ENCODE results near the gene FOXA3. TPM values are rescaled to one million over a fixed set of nuclear protein-coding genes. Genes with fewer than 3 reads are reported as not detected.

Gene FOXA3
- total RNA-seq, 1 donor from 2014 or later = 1.0 TPM

- peaks cover 3% of the 10 kb centered on the region for H3K4me1 Mint-ChIP-seq (ENCODE audit: low read depth, unreplicated experiment)
- no peak for DNase-seq
- peaks cover 8% of the 10 kb centered on the region for H3K27me3 Mint-ChIP-seq (ENCODE audit: unreplicated experiment)
- H3K27ac Mint-ChIP-seq (ENCODE audit: unreplicated experiment) = no peak overlapping the region
- no peak for TF ChIP-seq CTCF (IDR thresholded peaks at IDR 0.05; ENCODE audit: partially characterized antibody, unreplicated experiment)
- no peaks in the 10 kb centered on the region for H3K36me3 Mint-ChIP-seq (ENCODE audit: unreplicated experiment)
- H3K9me3 Mint-ChIP-seq (ENCODE audit: unreplicated experiment) = peaks cover 5% of the 10 kb centered on the region
- H3K4me3 Mint-ChIP-seq (ENCODE audit: unreplicated experiment) = no peak overlapping the region
Measured at GRCh38 chr19:45917421-45918091, 53.4 kb downstream of the FOXA3 start.

GRCh38 chr19:45918721-45919120, 54.6 kb downstream of the FOXA3 start:
- Mint-ChIP-seq H3K27ac (ENCODE audit: unreplicated experiment) (no peak overlapping the region), H3K9me3 (ENCODE audit: unreplicated experiment) (peaks cover 2% of the 10 kb centered on the region), H3K27me3 (ENCODE audit: unreplicated experiment) (peaks cover 6% of the 10 kb centered on the region), H3K36me3 (ENCODE audit: unreplicated experiment) (no peaks in the 10 kb centered on the region), H3K4me1 (ENCODE audit: low read depth, unreplicated experiment) (peaks cover 3% of the 10 kb centered on the region), H3K4me3 (ENCODE audit: unreplicated experiment) (no peak overlapping the region)
- no peak for TF ChIP-seq CTCF (IDR thresholded peaks at IDR 0.05; ENCODE audit: partially characterized antibody, unreplicated experiment)
- no peak for DNase-seq

GRCh38 chr19:45919678-45920077, 55.6 kb downstream of the FOXA3 start:
- Mint-ChIP-seq H3K4me1 (ENCODE audit: low read depth, unreplicated experiment) (peaks cover 3% of the 10 kb centered on the region), H3K4me3 (ENCODE audit: unreplicated experiment) (no peak overlapping the region)
- DNase-seq = no peak

GRCh38 chr19:45920458-45920857, 56.3 kb downstream of the FOXA3 start:
- TF ChIP-seq CTCF (IDR thresholded peaks at IDR 0.05; ENCODE audit: partially characterized antibody, unreplicated experiment) = no peak
- Mint-ChIP-seq H3K27ac (ENCODE audit: unreplicated experiment) (no peak overlapping the region), H3K4me3 (ENCODE audit: unreplicated experiment) (no peak overlapping the region), H3K9me3 (ENCODE audit: unreplicated experiment) (peaks cover 2% of the 10 kb centered on the region), H3K27me3 (ENCODE audit: unreplicated experiment) (peaks cover 6% of the 10 kb centered on the region), H3K4me1 (ENCODE audit: low read depth, unreplicated experiment) (peaks cover 3% of the 10 kb centered on the region), H3K36me3 (ENCODE audit: unreplicated experiment) (no peaks in the 10 kb centered on the region)
- DNase-seq = no peak

More at GRCh38 chr19:45919678-45920077, 55.6 kb downstream of the FOXA3 start:
- no peak for TF ChIP-seq CTCF (IDR thresholded peaks at IDR 0.05; ENCODE audit: partially characterized antibody, unreplicated experiment)
- no peak overlapping the region for H3K27ac Mint-ChIP-seq (ENCODE audit: unreplicated experiment)
- H3K36me3 Mint-ChIP-seq (ENCODE audit: unreplicated experiment) = no peaks in the 10 kb centered on the region
- peaks cover 6% of the 10 kb centered on the region for H3K27me3 Mint-ChIP-seq (ENCODE audit: unreplicated experiment)
- peaks cover 2% of the 10 kb centered on the region for H3K9me3 Mint-ChIP-seq (ENCODE audit: unreplicated experiment)

DNA sequence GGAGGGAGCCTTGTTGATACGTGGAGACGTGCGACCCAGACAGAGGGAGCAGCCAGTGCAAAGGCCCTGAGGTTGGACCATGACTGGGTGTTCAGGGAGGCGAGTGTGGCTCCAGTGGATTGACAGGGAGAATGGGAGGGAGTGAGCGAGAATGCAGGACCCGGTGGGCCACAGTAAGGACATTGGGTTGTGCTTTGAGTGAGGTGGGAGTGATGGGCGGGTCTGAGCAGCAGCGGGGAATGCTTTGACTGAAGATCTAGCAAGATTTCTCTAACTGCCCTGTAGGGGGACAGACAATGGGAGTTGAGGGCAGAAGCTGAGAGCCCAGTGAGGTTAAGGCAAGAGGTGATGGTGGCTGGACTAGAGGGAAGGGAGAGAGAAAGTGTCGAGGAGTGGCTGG, 58.2 kb downstream of the FOXA3 start:
- Mint-ChIP-seq H3K27me3 (ENCODE audit: unreplicated experiment) (peaks cover 6% of the 10 kb centered on the region), H3K4me3 (ENCODE audit: unreplicated experiment) (no peak overlapping the region), H3K4me1 (ENCODE audit: low read depth, unreplicated experiment) (peaks cover 3% of the 10 kb centered on the region), H3K27ac (ENCODE audit: unreplicated experiment) (no peak overlapping the region), H3K9me3 (ENCODE audit: unreplicated experiment) (peaks cover 4% of the 10 kb centered on the region), H3K36me3 (ENCODE audit: unreplicated experiment) (no peaks in the 10 kb centered on the region)
- TF ChIP-seq CTCF (IDR thresholded peaks at IDR 0.05; ENCODE audit: partially characterized antibody, unreplicated experiment) = no peak
- no peak for DNase-seq

Measured in glutamatergic neuron (in vitro differentiated cells).